H9 (cell line): ENCODE data around the gene DDX24. TPM values are rescaled to one million over a fixed set of nuclear protein-coding genes. Genes with fewer than 3 reads are reported as not detected.

Source experiments
- DNase-seq: peaks from one replicate; pipeline ENCODE4 v3.0.0-alpha.2; 2017
- H2AFZ ChIP-seq: one replicate; pipeline ENCODE4 v1.6.1; 2013; ENCODE audit warnings: mild to moderate bottlenecking, low read length, control low read depth, moderate library complexity
- H2AK5ac ChIP-seq: 2 replicates; pipeline ENCODE4 v1.6.1; 2013; ENCODE audit warnings: low read length, control low read depth, mixed read lengths; ENCODE audit not compliant: insufficient read length
- H2BK120ac ChIP-seq: one replicate; pipeline ENCODE4 v1.6.1; 2013; ENCODE audit warnings: low read depth, mild to moderate bottlenecking, low read length, control low read depth, inconsistent platforms; ENCODE audit not compliant: poor library complexity, severe bottlenecking
- H2BK12ac ChIP-seq: 2 replicates; pipeline ENCODE4 v1.6.1; 2013; ENCODE audit warnings: low read length, control low read depth, mixed read lengths, low read depth; ENCODE audit not compliant: insufficient read length
- H2BK15ac ChIP-seq: 2 replicates; pipeline ENCODE4 v1.6.1; 2013; ENCODE audit warnings: low read depth, low read length, control low read depth
- H2BK20ac ChIP-seq: one replicate; pipeline ENCODE4 v1.6.1; 2013; ENCODE audit warnings: low read depth, mild to moderate bottlenecking, low read length, control low read depth, inconsistent platforms; ENCODE audit not compliant: poor library complexity, severe bottlenecking
- H2BK5ac ChIP-seq: 2 replicates; pipeline ENCODE4 v1.6.1; 2013; ENCODE audit warnings: low read length, control low read depth, mixed read lengths; ENCODE audit not compliant: insufficient read length
- H3K14ac ChIP-seq: 2 replicates; pipeline ENCODE4 v1.6.1; 2013; ENCODE audit warnings: low read length, control low read depth; ENCODE audit not compliant: insufficient read depth
- H3K18ac ChIP-seq: 2 replicates; pipeline ENCODE4 v1.6.1; 2013; ENCODE audit warnings: low read depth, mild to moderate bottlenecking, mixed read lengths, low read length, control low read depth; ENCODE audit not compliant: insufficient read length
- H3K23ac ChIP-seq: 2 replicates; pipeline ENCODE4 v1.6.1; 2013; ENCODE audit warnings: low read length, control low read depth, mixed read lengths, low read depth; ENCODE audit not compliant: insufficient read length
- H3K23me2 ChIP-seq: 2 replicates; pipeline ENCODE4 v1.6.1; 2013; ENCODE audit warnings: low read depth, mild to moderate bottlenecking, mixed read lengths, low read length, control low read depth; ENCODE audit not compliant: insufficient read length, poor library complexity, severe bottlenecking
- H3K27ac ChIP-seq: 2 replicates; pipeline ENCODE4 v1.5.1; 2013; ENCODE audit warnings: low read length, control low read depth, mixed read lengths, low read depth; ENCODE audit not compliant: insufficient read length
- H3K27me3 ChIP-seq: 2 replicates; pipeline ENCODE4 v1.6.1; 2013; ENCODE audit warnings: low read length, control low read depth, inconsistent platforms; ENCODE audit not compliant: insufficient read depth
- H3K4ac ChIP-seq: 2 replicates; pipeline ENCODE4 v1.6.1; 2013; ENCODE audit warnings: low read depth, mild to moderate bottlenecking, control low read depth, inconsistent platforms, low read length, moderate library complexity
- H3K4me1 ChIP-seq: 2 replicates; pipeline ENCODE4 v1.6.1; 2013; ENCODE audit warnings: low read length, control low read depth, inconsistent platforms; ENCODE audit not compliant: insufficient read depth
- H3K4me2 ChIP-seq: 2 replicates; pipeline ENCODE4 v1.6.1; 2013; ENCODE audit warnings: low read length, control low read depth, mixed read lengths; ENCODE audit not compliant: insufficient read length, insufficient read depth
- H3K56ac ChIP-seq: 2 replicates; pipeline ENCODE4 v1.6.1; 2013; ENCODE audit warnings: low read depth, mild to moderate bottlenecking, mixed read lengths, low read length, control low read depth; ENCODE audit not compliant: insufficient read length
- H3K79me1 ChIP-seq: 2 replicates; pipeline ENCODE4 v1.6.1; 2013; ENCODE audit warnings: low read depth, mild to moderate bottlenecking, moderate library complexity, low read length, control low read depth, inconsistent platforms; ENCODE audit not compliant: insufficient read depth, poor library complexity, severe bottlenecking
- H3K79me2 ChIP-seq: 2 replicates; pipeline ENCODE4 v1.6.1; 2013; ENCODE audit warnings: low read length, control low read depth, inconsistent platforms; ENCODE audit not compliant: insufficient read depth
- H3K9ac ChIP-seq: 2 replicates; pipeline ENCODE4 v1.6.1; 2013; ENCODE audit warnings: low read length, control low read depth, mixed read lengths; ENCODE audit not compliant: insufficient read length; ENCODE audit errors: extremely low read depth
- H3K9me3 ChIP-seq: one replicate; pipeline ENCODE4 v1.6.1; 2013; ENCODE audit warnings: low read depth, low read length, inconsistent platforms; ENCODE audit not compliant: control insufficient read depth
- H3T11ph ChIP-seq: one replicate; pipeline ENCODE4 v1.6.1; 2013; ENCODE audit warnings: mild to moderate bottlenecking, low read length, control low read depth, inconsistent platforms
- H4K20me1 ChIP-seq: one replicate; pipeline ENCODE4 v1.6.1; 2013; ENCODE audit not compliant: control insufficient read depth, insufficient read length, insufficient read depth
- H4K5ac ChIP-seq: 2 replicates; pipeline ENCODE4 v1.6.1; 2013; ENCODE audit warnings: low read depth, mild to moderate bottlenecking, mixed read lengths, low read length, control low read depth; ENCODE audit not compliant: insufficient read length
- H4K8ac ChIP-seq: replicated peaks from 2 replicates; pipeline ENCODE4 v1.6.1; 2013; ENCODE audit warnings: low read length, control low read depth, mixed read lengths, low read depth; ENCODE audit not compliant: insufficient read length
- H4K91ac ChIP-seq: 2 replicates; pipeline ENCODE4 v1.6.1; 2013; ENCODE audit warnings: low read depth, mild to moderate bottlenecking, moderate library complexity, mixed read lengths, low read length, control low read depth; ENCODE audit not compliant: insufficient read length
- H3K27ac Mint-ChIP-seq, 3 experiments: 2 replicates in 2 of 3; 3 replicates in 1 of 3; pipeline ENCODE4 v1.8.0; 2020 to 2021; ENCODE audit warnings: mixed read lengths in 3 of 3, mild to moderate bottlenecking in 1 of 3, moderate library complexity in 1 of 3
- H3K27me3 Mint-ChIP-seq: 2 replicates; pipeline ENCODE4 v1.8.0; 2021; ENCODE audit warnings: low read depth, mild to moderate bottlenecking, moderate library complexity, mixed read lengths
- H3K36me3 Mint-ChIP-seq, 3 experiments: 2 replicates in 2 of 3; 3 replicates in 1 of 3; pipeline ENCODE4 v1.8.0; 2020 to 2021; ENCODE audit warnings: low read depth in 3 of 3, mixed read lengths in 3 of 3; ENCODE audit not compliant: insufficient read depth in 1 of 3
- H3K4me1 Mint-ChIP-seq, 2 experiments: 2 replicates each; pipeline ENCODE4 v1.8.0; 2020; ENCODE audit warnings: mixed read lengths in 2 of 2
- H3K4me3 Mint-ChIP-seq, 2 experiments: 2 replicates in 1 of 2; 3 replicates in 1 of 2; pipeline ENCODE4 v1.8.0; 2020 to 2021; ENCODE audit warnings: mild to moderate bottlenecking in 2 of 2, mixed read lengths in 2 of 2, moderate library complexity in 1 of 2
- H3K9me3 Mint-ChIP-seq, 2 experiments: 2 replicates in 1 of 2; 3 replicates in 1 of 2; pipeline ENCODE4 v1.8.0; 2020; ENCODE audit warnings: mild to moderate bottlenecking in 2 of 2, mixed read lengths in 2 of 2, moderate library complexity in 1 of 2
- CTCF ChIP-seq: fragments of 200-600 bp; sonication (generic); conservative IDR thresholded peaks from 3 replicates; pipeline ENCODE4 v1.8.0; 2021; ENCODE audit warnings: antibody characterized with exemption, mild to moderate bottlenecking
- WGBS: extraction: QIAGEN DNeasy Blood & Tissue Kit; methylation state at CpG from one replicate; pipeline ENCODE4 v1.1.7; 2013; ENCODE audit warnings: missing lambda C conversion rate, low lambda C conversion rate, mixed read lengths; ENCODE audit not compliant: insufficient read length; ENCODE audit errors: extremely low coverage; 5-methylcytosine and 5-hydroxymethylcytosine counted together
- total RNA-seq: library from RNA; stranded (reverse); gene quantifications from 2 replicates; pipeline ENCODE4 v1.2.1, GENCODE V29; 2021

DDX24 gene
- total RNA-seq, 1 experiment from 2014 or later: 172 TPM

GRCh38 chr14:94038921-94039629, 41.9 kb downstream of the DDX24 start:
- H2BK120ac ChIP-seq: no peak overlapping the region
- H3K9ac ChIP-seq: no peak overlapping the region
- H3K79me1 ChIP-seq: no peaks in the 10 kb centered on the region
- Mint-ChIP-seq H3K27me3 (no peaks in the 10 kb centered on the region), H3K36me3 (peaks cover under 1 to 39% (median 28%) of the 10 kb centered on the region in 3 experiments), H3K9me3 (0 out of 5 replicates have a peak, but pooled peaks cover 0 to 2% of the 10 kb centered on the region in 2 experiments), H3K4me3 (no peak overlapping the region), H3K27ac (peak overlapping the region in 1 of 3 experiments; percentile 92; a peak in 2 of 7 replicates), H3K4me1 (peaks cover 17 to 18% of the 10 kb centered on the region in 2 experiments)
- no peak overlapping the region for H2BK12ac ChIP-seq
- no peak for DNase-seq
- no peak overlapping the region for H4K91ac ChIP-seq
- no peak for TF ChIP-seq CTCF
- H3T11ph ChIP-seq: no peak overlapping the region
- WGBS: no CpG with 5 or more reads among the region's 11 CpGs
- H3K27ac ChIP-seq: no peak overlapping the region
- no peak overlapping the region for H3K14ac ChIP-seq
- no peak overlapping the region for H3K56ac ChIP-seq
- no peak overlapping the region for H2BK15ac ChIP-seq
- no peaks in the 10 kb centered on the region for H4K20me1 ChIP-seq
- H3K4me1 ChIP-seq: no peaks in the 10 kb centered on the region
- H4K8ac ChIP-seq: no peak overlapping the region
- no peak overlapping the region for H2BK20ac ChIP-seq
- H3K18ac ChIP-seq: no peak overlapping the region
- H3K4me2 ChIP-seq: no peak overlapping the region
- no peaks in the 10 kb centered on the region for H3K79me2 ChIP-seq
- no peak overlapping the region for H2BK5ac ChIP-seq
- H2AFZ ChIP-seq: no peak overlapping the region
- H3K27me3 ChIP-seq: no peaks in the 10 kb centered on the region
- H3K4ac ChIP-seq: no peak overlapping the region
- no peak overlapping the region for H3K23ac ChIP-seq
- no peak overlapping the region for H2AK5ac ChIP-seq
- H3K23me2 ChIP-seq: no peaks in the 10 kb centered on the region
- no peak overlapping the region for H4K5ac ChIP-seq
- no peaks in the 10 kb centered on the region for H3K9me3 ChIP-seq
